ENCODE results near the gene VWA1.

VWA1 gene

GRCh38 chr1:1397839-1398523 is 37.5 kb upstream of the VWA1 start:
- peak overlapping the region; percentile 95 for H3K4me3 ChIP-seq (ENCODE audit: low read depth, low read length)
- H3K9me3 ChIP-seq (ENCODE audit: control insufficient read depth, insufficient read depth, low read depth, low read length): no peaks in the 10 kb centered on the region
- H3K27ac ChIP-seq (ENCODE audit: extremely low read depth, low read depth, low read length): peak overlapping the region; percentile 89; the same call in 1 of the 2 replicates
- CTCF ChIA-PET: interaction anchor here (0.5 to 1.0 kb wide), 3 partner anchors 17 to 129 kb away, joined by 3 to 4 read pairs (median 4); no protein-coding TSS in a partner anchor
- TF ChIP-seq, protein P1, sequence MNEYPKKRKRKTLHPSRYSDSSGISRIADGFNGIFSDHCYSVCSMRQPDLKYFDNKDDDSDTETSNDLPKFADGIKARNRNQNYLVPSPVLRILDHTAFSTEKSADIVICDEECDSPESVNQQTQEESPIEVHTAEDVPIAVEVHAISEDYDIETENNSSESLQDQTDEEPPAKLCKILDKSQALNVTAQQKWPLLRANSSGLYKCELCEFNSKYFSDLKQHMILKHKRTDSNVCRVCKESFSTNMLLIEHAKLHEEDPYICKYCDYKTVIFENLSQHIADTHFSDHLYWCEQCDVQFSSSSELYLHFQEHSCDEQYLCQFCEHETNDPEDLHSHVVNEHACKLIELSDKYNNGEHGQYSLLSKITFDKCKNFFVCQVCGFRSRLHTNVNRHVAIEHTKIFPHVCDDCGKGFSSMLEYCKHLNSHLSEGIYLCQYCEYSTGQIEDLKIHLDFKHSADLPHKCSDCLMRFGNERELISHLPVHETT (tag by site-specific recombination; IDR thresholded peaks at IDR 0.05): no peak
- TF ChIP-seq ZNF623 (tag by site-specific recombination; IDR thresholded peaks at IDR 0.05) (peak; percentile 97), RBAK (tag by site-specific recombination; IDR thresholded peaks at IDR 0.05) (no peak), ZNF830 (tag by site-specific recombination; IDR thresholded peaks at IDR 0.05; ENCODE audit: low read depth) (no peak), ZNF596 (tag by site-specific recombination; IDR thresholded peaks at IDR 0.05) (no peak), ZNF544 (tag by site-specific recombination; IDR thresholded peaks at IDR 0.05) (no peak), ZNF837 (tag by site-specific recombination; IDR thresholded peaks at IDR 0.05) (no peak), ZNF629 (tag by site-specific recombination; IDR thresholded peaks at IDR 0.05) (0 out of 2 replicates have a peak, but pooled peaks have one; percentile 36)
- TF ChIP-seq, protein P2, sequence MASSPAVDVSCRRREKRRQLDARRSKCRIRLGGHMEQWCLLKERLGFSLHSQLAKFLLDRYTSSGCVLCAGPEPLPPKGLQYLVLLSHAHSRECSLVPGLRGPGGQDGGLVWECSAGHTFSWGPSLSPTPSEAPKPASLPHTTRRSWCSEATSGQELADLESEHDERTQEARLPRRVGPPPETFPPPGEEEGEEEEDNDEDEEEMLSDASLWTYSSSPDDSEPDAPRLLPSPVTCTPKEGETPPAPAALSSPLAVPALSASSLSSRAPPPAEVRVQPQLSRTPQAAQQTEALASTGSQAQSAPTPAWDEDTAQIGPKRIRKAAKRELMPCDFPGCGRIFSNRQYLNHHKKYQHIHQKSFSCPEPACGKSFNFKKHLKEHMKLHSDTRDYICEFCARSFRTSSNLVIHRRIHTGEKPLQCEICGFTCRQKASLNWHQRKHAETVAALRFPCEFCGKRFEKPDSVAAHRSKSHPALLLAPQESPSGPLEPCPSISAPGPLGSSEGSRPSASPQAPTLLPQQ (tag by site-specific recombination; IDR thresholded peaks at IDR 0.05): no peak
- TF ChIP-seq, protein P3, sequence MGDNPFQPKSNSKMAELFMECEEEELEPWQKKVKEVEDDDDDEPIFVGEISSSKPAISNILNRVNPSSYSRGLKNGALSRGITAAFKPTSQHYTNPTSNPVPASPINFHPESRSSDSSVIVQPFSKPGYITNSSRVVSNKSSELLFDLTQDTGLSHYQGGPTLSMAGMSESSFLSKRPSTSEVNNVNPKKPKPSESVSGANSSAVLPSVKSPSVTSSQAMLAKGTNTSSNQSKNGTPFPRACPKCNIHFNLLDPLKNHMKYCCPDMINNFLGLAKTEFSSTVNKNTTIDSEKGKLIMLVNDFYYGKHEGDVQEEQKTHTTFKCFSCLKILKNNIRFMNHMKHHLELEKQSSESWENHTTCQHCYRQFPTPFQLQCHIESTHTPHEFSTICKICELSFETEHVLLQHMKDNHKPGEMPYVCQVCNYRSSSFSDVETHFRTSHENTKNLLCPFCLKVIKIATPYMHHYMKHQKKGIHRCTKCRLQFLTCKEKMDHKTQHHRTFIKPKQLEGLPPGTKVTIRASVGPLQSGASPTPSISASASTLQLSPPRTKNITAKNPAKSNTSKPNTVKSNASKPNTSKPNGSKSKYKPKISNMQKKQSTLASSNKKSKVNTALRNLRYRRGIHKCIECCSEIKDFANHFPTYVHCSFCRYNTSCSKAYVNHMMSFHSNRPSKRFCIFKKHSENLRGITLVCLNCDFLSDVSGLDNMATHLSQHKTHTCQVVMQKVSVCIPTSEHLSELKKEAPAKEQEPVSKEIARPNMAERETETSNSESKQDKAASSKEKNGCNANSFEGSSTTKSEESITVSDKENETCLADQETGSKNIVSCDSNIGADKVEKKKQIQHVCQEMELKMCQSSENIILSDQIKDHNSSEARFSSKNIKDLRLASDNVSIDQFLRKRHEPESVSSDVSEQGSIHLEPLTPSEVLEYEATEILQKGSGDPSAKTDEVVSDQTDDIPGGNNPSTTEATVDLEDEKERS (tag by site-specific recombination; IDR thresholded peaks at IDR 0.05): no peak
- POLR2A ChIA-PET: interaction anchor here (1.1 kb wide), 1 partner anchor 44 kb away, joined by 3 read pairs; no protein-coding TSS in a partner anchor
- H3K4me1 ChIP-seq (ENCODE audit: control insufficient read depth, insufficient read depth, low read length): no peaks in the 10 kb centered on the region
- peaks cover 30 to 85% of the 10 kb centered on the region in 2 experiments for H3K36me3 ChIP-seq (ENCODE audit: control insufficient read depth in 2 of 2, insufficient read depth in 1 of 2, low read length in 2 of 2)

DNA sequence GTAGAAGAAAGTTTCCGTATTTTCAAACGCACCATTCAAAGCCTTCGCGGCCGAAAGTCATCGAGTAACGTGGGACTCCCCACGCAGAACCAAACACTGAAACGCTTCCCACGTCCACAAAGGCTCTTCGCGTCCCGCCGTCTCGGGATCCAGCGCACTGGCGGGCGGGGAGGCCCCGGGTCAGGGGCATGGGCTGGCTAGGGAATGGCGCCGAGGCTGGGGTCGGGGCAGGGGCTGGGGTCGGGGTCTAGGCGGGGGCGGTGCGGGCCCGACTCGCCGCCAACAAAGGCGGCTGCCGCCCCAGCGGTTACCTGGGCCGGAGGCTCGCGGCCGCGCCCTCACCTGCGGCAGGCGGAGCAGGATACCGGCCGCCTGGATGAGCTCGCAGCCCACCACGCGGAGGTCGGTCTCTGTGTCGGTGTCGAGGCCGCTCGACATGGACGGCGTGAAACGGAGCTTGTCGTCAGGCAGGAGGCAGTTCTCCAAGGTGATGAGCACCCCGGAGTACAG is 36.8 kb upstream of the VWA1 start:
- ChIA-PET CTCF (interaction anchor here (0.5 to 1.3 kb wide), 7 partner anchors 9 to 382 kb away, joined by 3 to 6 read pairs (median 4); no protein-coding TSS in a partner anchor), POLR2A (interaction anchor here (0.6 to 2.9 kb wide), 19 partner anchors 9 to 282 kb away, joined by 3 to 36 read pairs (median 3); partner anchors contain the start of genes AURKAIP1 and MRPL20)
- Histone ChIP-seq H3K4me1 (ENCODE audit: control insufficient read depth, insufficient read depth, low read length) (no peaks in the 10 kb centered on the region), H3K4me3 (ENCODE audit: low read depth, low read length) (peak overlapping the region; percentile 95), H3K27ac (ENCODE audit: extremely low read depth, low read depth, low read length) (peak overlapping the region; percentile 89), H3K36me3 (ENCODE audit: control insufficient read depth in 2 of 2, insufficient read depth in 1 of 2, low read length in 2 of 2) (peaks cover 27 to 85% of the 10 kb centered on the region in 2 experiments), H3K9me3 (ENCODE audit: control insufficient read depth, insufficient read depth, low read depth, low read length) (no peaks in the 10 kb centered on the region)
- TF ChIP-seq, protein P4, sequence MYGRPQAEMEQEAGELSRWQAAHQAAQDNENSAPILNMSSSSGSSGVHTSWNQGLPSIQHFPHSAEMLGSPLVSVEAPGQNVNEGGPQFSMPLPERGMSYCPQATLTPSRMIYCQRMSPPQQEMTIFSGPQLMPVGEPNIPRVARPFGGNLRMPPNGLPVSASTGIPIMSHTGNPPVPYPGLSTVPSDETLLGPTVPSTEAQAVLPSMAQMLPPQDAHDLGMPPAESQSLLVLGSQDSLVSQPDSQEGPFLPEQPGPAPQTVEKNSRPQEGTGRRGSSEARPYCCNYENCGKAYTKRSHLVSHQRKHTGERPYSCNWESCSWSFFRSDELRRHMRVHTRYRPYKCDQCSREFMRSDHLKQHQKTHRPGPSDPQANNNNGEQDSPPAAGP (tag by site-specific recombination; IDR thresholded peaks at IDR 0.05): 0 out of 2 replicates have a peak, but pooled peaks have one; percentile 26
- 0 out of 2 replicates have a peak, but pooled peaks have one; percentile 22 for TF ChIP-seq ZNF391 (tag by site-specific recombination; IDR thresholded peaks at IDR 0.05; ENCODE audit: borderline replicate concordance, low read depth)
- TF ChIP-seq, protein P5, sequence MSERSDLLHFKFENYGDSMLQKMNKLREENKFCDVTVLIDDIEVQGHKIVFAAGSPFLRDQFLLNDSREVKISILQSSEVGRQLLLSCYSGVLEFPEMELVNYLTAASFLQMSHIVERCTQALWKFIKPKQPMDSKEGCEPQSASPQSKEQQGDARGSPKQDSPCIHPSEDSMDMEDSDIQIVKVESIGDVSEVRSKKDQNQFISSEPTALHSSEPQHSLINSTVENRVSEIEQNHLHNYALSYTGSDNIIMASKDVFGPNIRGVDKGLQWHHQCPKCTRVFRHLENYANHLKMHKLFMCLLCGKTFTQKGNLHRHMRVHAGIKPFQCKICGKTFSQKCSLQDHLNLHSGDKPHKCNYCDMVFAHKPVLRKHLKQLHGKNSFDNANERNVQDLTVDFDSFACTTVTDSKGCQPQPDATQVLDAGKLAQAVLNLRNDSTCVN (tag by site-specific recombination; optimal IDR thresholded peaks at IDR 0.05): no peak
